NCI-H510A (cell line): Measurements from ENCODE around the gene PHF8.

Experiments used
- DNase-seq: peaks from one replicate; lab custom pipeline; 2025; lab: John Stamatoyannopoulos, UW

Gene PHF8

DNA sequence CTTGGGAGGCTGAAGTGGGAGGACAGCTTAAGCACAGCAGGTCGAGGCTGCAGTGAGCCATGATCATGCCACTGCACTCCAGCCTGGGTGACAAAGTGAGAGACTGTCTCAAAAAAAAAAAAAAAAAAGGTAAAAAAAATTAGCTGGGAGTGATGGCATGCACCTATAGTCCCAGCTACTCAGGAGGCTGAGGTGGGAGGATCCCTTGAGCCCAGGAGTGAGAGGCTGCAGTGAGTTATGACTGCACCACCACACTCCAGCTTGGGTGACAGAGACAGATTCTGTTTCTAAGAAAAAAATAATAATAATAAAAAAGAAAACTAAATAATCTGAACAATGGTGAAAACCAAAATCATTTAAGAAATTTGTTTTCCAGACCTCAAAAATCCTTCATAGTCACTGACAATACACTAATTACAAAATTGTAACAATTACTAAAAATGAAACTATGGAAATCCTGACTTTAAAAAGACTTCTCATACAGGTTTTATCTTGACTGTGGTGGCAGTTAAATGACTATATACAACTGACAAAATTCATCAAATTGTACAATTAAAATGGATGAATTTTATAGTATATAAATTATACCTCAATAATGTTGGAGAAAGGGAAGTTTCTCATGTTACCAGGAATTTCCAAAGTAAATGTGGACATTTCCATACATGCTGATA, 31.3 kb downstream of the PHF8 start:
- DNase-seq: no peak

DNA sequence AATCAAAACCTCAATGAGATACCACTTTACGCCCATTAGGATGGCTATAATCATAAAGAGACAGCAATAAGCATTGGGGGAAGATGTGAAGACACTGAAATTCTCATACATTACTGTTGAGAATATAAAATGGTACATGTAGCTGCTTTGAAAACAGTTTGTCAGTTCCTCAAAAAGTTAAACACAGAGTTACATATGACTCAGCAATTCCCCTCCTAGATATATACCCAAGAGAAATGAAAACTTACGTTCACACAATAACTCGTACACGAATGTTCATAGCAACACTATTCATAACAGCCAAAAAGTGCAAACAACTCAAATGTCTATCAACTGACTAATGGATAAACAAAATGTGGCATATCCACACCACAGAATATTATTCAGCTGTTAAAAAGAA, 36.6 kb downstream of the PHF8 start:
- DNase-seq: no peak

GRCh38 chrX:53997724-53998123, 46.5 kb downstream of the PHF8 start:
- no peak for DNase-seq

DNA sequence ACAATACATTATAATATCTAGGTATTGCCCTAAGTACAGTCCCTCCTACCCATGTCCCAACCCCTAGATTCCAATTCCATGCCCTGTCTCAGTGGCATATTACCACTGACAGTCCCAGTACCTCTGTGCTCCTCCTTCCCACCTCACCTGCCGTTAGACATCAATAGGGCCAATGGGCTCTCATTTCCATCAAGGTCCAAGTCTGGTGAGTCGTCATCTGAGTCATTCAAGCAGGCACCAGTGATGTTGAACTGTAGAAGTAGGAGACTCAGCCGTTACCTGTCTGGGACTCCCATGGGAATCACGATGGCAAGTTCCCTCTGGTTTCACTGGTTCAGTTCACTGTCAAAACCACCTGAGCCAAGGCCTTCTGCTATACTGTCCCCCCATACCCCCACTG, 51.7 kb downstream of the PHF8 start:
- DNase-seq: no peak

GRCh38 chrX:53990171-53990570, 54.1 kb downstream of the PHF8 start:
- DNase-seq: no peak

DNA sequence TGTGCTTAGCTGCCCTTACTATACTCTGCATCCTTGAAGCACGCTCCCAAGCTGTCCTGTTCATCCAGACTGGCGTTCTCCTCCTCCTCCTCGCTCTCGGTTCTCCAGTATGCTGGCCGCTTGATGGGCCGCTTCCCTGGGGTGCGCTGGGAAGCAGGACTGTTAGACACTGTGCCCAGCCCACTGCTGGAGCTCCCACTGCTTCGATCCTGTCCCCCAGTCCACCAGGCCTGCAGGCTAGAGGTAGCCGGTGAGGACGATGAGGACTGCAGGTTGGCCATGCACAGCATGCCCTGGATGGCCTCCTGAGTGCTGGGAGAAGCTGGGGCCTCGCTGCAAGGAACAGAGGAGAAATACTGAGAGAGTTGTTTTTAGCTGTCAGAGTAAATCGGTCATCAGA, 59.4 kb downstream of the PHF8 start:
- DNase-seq: no peak

GRCh38 chrX:53974529-53974928, 69.7 kb downstream of the PHF8 start:
- DNase-seq: no peak

DNA sequence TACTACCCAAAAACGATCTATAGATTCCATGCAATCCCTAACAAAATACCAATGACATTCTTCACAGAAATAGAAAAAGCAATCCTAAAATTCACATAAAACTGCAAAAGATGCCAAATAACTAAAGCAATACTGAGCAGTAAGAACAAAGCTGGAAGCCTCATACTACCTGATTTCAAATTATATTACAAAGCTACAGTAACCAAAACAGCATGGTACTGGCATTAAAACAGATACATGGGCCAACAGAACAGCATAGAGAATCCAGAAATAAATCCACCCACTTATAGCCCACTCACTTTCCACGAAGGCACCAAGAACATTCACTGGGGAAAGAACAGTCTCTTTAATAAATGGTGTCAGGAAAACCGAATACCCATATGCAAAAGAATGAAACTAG, 74.7 kb downstream of the PHF8 start:
- DNase-seq: no peak

DNA sequence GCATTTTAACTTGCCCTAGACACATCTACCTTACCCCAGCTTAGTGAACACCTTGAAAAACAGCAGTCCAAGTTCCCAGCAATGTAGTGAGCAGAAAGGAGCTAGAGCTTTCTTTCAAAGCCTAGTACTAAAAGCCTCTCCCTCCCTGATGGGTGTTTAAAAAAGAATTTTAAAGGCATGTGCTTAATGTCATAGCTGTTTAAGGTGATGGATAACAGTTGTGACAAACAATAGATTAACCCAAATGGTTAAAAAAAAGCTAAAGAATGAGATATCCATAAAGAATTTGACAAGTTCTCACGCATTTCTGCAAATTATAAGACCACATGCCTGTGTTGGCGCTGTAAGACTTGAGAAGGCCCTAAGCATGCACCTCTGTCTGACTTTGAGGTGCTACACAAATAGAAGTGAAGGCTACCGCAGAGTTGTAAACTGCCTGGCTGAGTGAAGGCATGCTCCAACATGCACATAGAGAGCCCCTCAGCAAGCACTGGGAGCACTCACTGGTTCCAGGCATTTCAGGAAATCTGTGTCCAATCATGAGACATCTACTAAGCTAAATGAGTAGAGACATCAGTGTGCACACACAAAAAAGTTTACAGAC, 94.0 kb downstream of the PHF8 start:
- no peak for DNase-seq

DNA sequence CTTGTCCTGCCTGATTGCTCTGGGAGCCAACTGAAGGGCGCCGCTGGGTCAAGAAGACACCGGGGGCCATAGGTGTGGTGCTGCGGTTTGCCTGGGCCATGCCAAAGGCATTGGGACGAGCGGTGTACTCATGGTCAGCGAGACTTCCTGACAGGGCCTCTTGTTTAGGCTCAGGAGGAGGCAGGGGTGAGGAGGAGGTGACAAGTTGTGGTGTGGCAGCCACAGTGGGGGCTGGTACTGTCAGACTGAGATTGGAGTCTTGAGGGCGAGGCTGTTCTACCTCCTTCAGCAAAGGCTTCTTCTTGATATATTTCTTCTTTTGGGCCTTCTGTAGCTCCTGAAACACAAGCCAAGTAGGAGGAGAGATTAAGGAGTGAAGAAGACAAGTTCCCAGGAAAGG, 104.1 kb downstream of the PHF8 start:
- no peak for DNase-seq

DNA sequence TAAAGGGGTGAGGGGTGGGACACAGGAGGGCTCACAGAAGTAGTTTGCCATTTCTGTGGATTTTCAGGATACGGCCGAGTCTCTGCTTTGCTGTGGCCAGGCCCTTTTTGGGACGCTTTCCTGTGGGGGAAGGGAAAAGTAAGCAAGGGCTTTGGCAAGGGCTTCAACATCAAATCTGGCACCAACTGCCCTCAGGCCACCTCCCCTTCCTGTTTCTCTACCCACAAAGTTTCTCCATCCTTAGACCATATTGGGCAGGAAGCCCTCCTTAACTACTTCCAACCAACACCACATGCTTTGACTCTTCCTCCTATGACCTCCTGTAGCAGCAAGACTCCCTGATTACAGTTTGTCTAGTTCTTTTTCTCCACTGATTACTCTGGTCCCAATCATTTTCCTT, 105.1 kb downstream of the PHF8 start:
- DNase-seq: no peak

DNA sequence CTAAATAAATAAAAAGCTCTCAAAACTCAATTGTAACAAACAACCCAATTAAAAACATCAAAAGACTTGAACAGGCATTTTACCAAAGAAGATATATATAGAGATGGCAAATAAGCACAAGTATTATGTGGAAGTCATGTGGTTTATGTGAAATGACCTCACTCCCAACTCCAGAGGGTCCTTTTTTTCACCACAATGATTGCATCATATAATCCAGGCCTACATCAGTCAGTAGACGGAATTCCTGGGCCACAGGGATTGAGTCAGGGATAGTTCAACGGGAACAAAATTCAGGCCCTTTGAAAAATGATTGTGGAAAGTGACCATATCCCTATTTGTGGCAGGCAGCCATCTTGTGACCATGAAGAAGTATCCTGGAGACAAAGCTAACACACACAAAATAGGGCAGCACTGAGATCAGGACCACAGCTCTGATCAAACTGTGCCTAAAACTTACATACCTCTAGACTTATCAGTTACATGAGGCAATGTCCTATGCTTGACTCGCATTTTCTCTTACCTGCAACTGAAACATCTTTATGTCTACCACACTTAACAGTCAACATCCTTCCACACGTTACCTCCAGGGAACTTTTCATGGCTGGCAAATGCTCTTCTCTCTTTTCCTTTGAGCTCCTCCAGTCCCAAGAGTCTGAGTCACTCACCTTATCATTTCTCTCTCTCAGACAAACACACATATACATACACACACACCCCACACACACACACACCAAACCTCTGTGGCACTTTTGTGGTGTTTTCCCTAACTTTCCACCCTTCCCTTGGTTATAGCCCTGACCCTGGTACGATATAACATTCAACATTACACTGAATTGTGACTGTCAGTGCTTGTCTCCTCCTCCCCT, 113.5 kb downstream of the PHF8 start:
- no peak for DNase-seq

GRCh38 chrX:53926030-53926429, 118.2 kb downstream of the PHF8 start:
- no peak for DNase-seq

DNA sequence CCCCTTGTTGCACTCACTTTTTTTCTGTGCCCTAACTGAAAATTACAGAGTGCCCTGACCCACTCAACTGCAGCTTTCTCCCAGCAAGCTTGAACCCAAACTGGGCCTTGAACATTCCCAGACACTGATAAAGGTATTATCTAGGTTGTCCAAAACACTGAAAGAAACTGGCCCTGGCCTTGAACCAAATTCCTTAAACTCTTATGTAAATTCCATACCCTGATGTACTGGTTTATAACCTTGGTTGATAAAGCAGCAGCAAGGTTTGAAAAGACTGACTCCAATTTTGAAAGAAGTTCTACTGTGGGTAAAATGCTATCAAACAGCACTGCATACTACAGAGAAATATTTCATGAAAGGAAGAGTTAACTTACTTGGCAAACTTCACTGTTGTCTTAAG, 125.6 kb downstream of the PHF8 start:
- no peak for DNase-seq

DNA sequence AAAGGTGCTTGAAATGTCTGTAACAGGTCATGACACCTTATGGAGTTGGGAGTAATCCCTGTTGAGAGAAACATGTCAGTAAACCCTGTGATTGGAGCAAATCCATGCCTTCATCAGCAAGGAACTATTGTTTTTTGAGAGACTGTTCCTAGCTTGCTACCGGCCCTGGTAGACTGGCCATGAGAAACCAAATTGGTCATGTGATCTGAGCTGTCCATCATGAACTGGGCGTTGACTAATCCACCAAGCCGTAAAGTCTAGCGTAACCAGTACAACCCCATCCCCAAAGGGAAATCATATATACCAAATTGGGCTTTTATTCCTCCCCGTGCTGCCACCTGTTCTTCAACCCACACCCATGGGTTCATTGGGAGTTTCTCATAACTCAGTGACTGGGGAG, 143.7 kb downstream of the PHF8 start:
- no peak for DNase-seq

- DNase-seq: no peak
Observed at GRCh38 chrX:53895270-53895669, 149.0 kb downstream of the PHF8 start.
